ENCODE results near the gene SLC7A9. TPM values are rescaled to one million over a fixed set of nuclear protein-coding genes. Genes with fewer than 3 reads are reported as not detected.

SLC7A9 gene
- total and polyA plus RNA-seq, 4 donors = 6.8 to 16.3 (median 9.8) TPM

DNA sequence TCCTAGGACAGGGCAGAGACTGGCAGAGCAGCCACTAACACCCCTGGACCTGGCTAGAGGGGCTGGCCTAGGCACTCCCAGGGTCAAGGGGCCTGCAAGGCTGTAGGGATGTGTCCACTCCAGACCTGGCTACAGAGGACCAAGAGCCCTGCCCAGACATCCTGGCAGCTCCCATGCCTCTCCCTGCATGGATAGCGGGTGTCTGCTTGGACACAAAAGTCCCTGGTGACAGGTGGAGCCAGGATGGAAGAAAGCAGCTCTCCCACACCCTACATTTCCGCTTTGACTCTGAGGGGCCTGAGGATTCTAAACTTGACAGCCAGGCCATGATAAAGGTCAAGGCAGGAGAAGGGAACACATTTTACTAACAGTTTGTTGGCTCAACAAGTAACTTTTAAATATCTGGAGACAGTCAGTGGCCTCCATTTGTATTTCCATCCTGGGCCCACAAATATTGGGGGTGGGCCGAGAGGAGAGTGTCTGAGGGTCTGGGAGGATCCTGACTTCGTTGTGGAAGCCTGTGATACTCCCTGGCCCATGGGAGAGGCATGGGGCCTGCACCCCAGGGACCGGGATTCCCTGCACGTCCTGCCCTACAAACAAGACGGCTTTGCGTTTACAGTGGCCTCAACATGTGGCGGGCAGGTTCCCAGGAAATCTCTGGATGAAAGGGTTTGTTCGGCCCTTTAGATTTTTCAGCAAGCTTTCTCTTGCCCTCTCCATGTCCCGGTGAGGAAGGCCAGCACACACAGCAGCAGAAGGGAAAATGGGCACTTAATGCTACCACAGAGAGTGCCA lies 19.8 kb upstream of the SLC7A9 start (continued):
- TF ChIP-seq RXRA (IDR thresholded peaks at IDR 0.05) = no peak

DNA sequence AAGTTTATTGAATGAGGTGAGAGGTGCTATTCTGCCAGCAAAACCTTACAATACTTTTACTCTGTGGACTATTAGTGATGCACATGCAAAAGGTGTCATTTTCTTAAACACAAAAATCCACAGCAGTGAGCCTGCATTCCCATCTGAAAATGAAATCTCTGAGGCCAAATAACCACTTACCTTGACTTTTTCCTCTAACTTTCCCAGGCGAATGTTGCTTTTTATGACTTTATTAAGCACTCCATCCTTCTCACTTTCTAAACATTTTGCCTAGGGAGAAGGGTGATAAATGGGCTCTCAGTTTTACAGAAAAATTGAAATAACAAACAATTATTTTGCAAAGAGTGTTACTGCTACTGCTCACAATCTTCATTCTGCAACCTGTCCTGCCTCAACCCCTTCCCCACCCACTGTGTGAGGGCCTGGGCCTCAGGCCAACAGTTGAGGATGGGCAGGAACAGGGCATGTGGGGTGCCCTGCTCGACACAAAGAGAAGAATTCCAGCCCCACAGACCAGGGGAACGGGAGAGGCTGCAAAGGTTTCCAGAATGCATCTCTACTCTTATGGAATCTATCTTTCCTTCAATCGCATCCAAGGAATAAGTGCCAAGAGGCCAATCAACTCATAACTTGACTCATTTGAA lies 18.1 kb upstream of the SLC7A9 start:
- TF ChIP-seq GABPA (IDR thresholded peaks at IDR 0.05 in 1 of 2, conservative IDR thresholded peaks at IDR 0.05 in 1 of 2) (no peak), RXRA (IDR thresholded peaks at IDR 0.05) (no peak), YY1 (IDR thresholded peaks at IDR 0.05) (no peak), HNF4A (conservative IDR thresholded peaks at IDR 0.05) (no peak), SP1 (IDR thresholded peaks at IDR 0.05) (no peak), HNF4G (IDR thresholded peaks at IDR 0.05) (no peak), RAD21 (IDR thresholded peaks at IDR 0.05) (no peak), TAF1 (conservative IDR thresholded peaks at IDR 0.05) (no peak), FOXA1 (IDR thresholded peaks at IDR 0.05) (no peak), FOXA2 (IDR thresholded peaks at IDR 0.05) (no peak), EGR1 (IDR thresholded peaks at IDR 0.05; ENCODE audit: low read depth in 2 of 2) (no peak), NR2F2 (IDR thresholded peaks at IDR 0.05) (no peak), JUND (IDR thresholded peaks at IDR 0.05) (no peak)
- TF ChIP-seq, protein P1, sequence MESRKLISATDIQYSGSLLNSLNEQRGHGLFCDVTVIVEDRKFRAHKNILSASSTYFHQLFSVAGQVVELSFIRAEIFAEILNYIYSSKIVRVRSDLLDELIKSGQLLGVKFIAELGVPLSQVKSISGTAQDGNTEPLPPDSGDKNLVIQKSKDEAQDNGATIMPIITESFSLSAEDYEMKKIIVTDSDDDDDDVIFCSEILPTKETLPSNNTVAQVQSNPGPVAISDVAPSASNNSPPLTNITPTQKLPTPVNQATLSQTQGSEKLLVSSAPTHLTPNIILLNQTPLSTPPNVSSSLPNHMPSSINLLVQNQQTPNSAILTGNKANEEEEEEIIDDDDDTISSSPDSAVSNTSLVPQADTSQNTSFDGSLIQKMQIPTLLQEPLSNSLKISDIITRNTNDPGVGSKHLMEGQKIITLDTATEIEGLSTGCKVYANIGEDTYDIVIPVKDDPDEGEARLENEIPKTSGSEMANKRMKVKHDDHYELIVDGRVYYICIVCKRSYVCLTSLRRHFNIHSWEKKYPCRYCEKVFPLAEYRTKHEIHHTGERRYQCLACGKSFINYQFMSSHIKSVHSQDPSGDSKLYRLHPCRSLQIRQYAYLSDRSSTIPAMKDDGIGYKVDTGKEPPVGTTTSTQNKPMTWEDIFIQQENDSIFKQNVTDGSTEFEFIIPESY (IDR thresholded peaks at IDR 0.05) = no peak
- TF ChIP-seq, protein P2, sequence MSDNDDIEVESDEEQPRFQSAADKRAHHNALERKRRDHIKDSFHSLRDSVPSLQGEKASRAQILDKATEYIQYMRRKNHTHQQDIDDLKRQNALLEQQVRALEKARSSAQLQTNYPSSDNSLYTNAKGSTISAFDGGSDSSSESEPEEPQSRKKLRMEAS (IDR thresholded peaks at IDR 0.05) = no peak
- TF ChIP-seq, protein P3, sequence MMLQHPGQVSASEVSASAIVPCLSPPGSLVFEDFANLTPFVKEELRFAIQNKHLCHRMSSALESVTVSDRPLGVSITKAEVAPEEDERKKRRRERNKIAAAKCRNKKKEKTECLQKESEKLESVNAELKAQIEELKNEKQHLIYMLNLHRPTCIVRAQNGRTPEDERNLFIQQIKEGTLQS (IDR thresholded peaks at IDR 0.05) = no peak
- TF ChIP-seq, protein P4, sequence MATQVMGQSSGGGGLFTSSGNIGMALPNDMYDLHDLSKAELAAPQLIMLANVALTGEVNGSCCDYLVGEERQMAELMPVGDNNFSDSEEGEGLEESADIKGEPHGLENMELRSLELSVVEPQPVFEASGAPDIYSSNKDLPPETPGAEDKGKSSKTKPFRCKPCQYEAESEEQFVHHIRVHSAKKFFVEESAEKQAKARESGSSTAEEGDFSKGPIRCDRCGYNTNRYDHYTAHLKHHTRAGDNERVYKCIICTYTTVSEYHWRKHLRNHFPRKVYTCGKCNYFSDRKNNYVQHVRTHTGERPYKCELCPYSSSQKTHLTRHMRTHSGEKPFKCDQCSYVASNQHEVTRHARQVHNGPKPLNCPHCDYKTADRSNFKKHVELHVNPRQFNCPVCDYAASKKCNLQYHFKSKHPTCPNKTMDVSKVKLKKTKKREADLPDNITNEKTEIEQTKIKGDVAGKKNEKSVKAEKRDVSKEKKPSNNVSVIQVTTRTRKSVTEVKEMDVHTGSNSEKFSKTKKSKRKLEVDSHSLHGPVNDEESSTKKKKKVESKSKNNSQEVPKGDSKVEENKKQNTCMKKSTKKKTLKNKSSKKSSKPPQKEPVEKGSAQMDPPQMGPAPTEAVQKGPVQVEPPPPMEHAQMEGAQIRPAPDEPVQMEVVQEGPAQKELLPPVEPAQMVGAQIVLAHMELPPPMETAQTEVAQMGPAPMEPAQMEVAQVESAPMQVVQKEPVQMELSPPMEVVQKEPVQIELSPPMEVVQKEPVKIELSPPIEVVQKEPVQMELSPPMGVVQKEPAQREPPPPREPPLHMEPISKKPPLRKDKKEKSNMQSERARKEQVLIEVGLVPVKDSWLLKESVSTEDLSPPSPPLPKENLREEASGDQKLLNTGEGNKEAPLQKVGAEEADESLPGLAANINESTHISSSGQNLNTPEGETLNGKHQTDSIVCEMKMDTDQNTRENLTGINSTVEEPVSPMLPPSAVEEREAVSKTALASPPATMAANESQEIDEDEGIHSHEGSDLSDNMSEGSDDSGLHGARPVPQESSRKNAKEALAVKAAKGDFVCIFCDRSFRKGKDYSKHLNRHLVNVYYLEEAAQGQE (IDR thresholded peaks at IDR 0.05) = no peak
- TF ChIP-seq, protein P5, sequence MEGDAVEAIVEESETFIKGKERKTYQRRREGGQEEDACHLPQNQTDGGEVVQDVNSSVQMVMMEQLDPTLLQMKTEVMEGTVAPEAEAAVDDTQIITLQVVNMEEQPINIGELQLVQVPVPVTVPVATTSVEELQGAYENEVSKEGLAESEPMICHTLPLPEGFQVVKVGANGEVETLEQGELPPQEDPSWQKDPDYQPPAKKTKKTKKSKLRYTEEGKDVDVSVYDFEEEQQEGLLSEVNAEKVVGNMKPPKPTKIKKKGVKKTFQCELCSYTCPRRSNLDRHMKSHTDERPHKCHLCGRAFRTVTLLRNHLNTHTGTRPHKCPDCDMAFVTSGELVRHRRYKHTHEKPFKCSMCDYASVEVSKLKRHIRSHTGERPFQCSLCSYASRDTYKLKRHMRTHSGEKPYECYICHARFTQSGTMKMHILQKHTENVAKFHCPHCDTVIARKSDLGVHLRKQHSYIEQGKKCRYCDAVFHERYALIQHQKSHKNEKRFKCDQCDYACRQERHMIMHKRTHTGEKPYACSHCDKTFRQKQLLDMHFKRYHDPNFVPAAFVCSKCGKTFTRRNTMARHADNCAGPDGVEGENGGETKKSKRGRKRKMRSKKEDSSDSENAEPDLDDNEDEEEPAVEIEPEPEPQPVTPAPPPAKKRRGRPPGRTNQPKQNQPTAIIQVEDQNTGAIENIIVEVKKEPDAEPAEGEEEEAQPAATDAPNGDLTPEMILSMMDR (IDR thresholded peaks at IDR 0.05; ENCODE audit: low read depth, low read length, missing input control) = no peak
- DNase-seq (ENCODE audit: low spot score) = no peak
- Histone ChIP-seq H3K27me3 (ENCODE audit: control insufficient read depth in 4 of 4, insufficient read depth in 4 of 4, low read length in 3 of 4) (no peaks in the 10 kb centered on the region), H3K27ac (ENCODE audit: low read depth in 1 of 2, low read length in 2 of 2) (no peak overlapping the region), H3K4me3 (ENCODE audit: low read depth in 1 of 3, low read length in 3 of 3) (no peak overlapping the region), H3K9me3 (ENCODE audit: control insufficient read depth in 4 of 4, low read length in 3 of 4) (peaks cover 0 to 4% (median 2%) of the 10 kb centered on the region in 4 donors), H3K36me3 (ENCODE audit: control insufficient read depth in 4 of 4, insufficient read depth in 3 of 4, low read depth in 1 of 4, low read length in 3 of 4) (peaks cover 0 to 3% (median 0%) of the 10 kb centered on the region in 4 donors), H3K9ac (ENCODE audit: low read depth in 1 of 2, low read length in 2 of 2) (no peak overlapping the region), H3K4me1 (ENCODE audit: control insufficient read depth in 4 of 4, insufficient read depth in 4 of 4, low read length in 3 of 4) (no peaks in the 10 kb centered on the region)
- 96% methylated on average over 4 of the region's 4 CpGs for WGBS

Measured in liver (tissue), 9 donors.